ENCODE measurements around the gene PJA1.

Gene PJA1

GRCh38 chrX:69207216-69207615, 42.0 kb upstream of the PJA1 start:
- no peak for TF ChIP-seq POLR2AphosphoS5 (IDR thresholded peaks at IDR 0.05; ENCODE audit: low read depth, low read length)
- TF ChIP-seq REST (IDR thresholded peaks at IDR 0.05; ENCODE audit: insufficient read depth in 1 of 2, low read depth in 2 of 2, low read length in 2 of 2), result no peak
- TF ChIP-seq TAF1 (IDR thresholded peaks at IDR 0.05; ENCODE audit: borderline replicate concordance, insufficient read depth, low read length), result no peak
- no peak for TF ChIP-seq SIN3A (IDR thresholded peaks at IDR 0.05; ENCODE audit: borderline replicate concordance, insufficient read depth, low read length)
- no peak for TF ChIP-seq FOXP2 (optimal IDR thresholded peaks at IDR 0.05; ENCODE audit: borderline replicate concordance, extremely low read depth, extremely low read length, insufficient read depth)

DNA sequence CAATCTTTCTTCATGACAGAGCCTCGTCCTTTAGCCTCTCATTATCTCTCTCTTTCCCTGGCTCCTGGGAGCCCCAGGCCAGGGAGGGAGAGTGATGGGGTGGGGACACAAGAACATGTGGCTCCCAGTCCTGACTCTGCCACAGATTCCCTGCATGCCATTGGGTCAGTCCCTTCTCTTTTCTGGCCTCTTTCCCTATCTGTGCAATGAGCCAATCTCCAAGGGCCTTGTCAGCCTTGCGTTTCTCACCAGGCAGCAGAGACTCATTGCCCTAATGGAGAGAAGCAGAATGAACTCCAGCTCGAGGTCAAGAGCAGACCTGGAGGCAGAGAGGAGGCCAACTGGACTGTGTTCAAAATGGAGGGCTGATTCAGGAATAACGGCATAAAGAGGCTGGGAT, 38.4 kb upstream of the PJA1 start:
- TF ChIP-seq FOXP2 (optimal IDR thresholded peaks at IDR 0.05; ENCODE audit: borderline replicate concordance, extremely low read depth, extremely low read length, insufficient read depth), result no peak
- no peak for TF ChIP-seq REST (IDR thresholded peaks at IDR 0.05; ENCODE audit: insufficient read depth in 1 of 2, low read depth in 2 of 2, low read length in 2 of 2)
- no peak for TF ChIP-seq POLR2AphosphoS5 (IDR thresholded peaks at IDR 0.05; ENCODE audit: low read depth, low read length)
- TF ChIP-seq SIN3A (IDR thresholded peaks at IDR 0.05; ENCODE audit: borderline replicate concordance, insufficient read depth, low read length), result no peak
- no peak for TF ChIP-seq TAF1 (IDR thresholded peaks at IDR 0.05; ENCODE audit: borderline replicate concordance, insufficient read depth, low read length)

- no peak for TF ChIP-seq REST (IDR thresholded peaks at IDR 0.05; ENCODE audit: insufficient read depth in 1 of 2, low read depth in 2 of 2, low read length in 2 of 2)
- no peak for TF ChIP-seq TAF1 (IDR thresholded peaks at IDR 0.05; ENCODE audit: borderline replicate concordance, insufficient read depth, low read length)
- no peak for TF ChIP-seq SIN3A (IDR thresholded peaks at IDR 0.05; ENCODE audit: borderline replicate concordance, insufficient read depth, low read length)
- TF ChIP-seq POLR2AphosphoS5 (IDR thresholded peaks at IDR 0.05; ENCODE audit: low read depth, low read length), result no peak
- TF ChIP-seq FOXP2 (optimal IDR thresholded peaks at IDR 0.05; ENCODE audit: borderline replicate concordance, extremely low read depth, extremely low read length, insufficient read depth), result no peak
Measured at GRCh38 chrX:69197690-69198089, 32.4 kb upstream of the PJA1 start.

- TF ChIP-seq REST (IDR thresholded peaks at IDR 0.05; ENCODE audit: insufficient read depth in 1 of 2, low read depth in 2 of 2, low read length in 2 of 2) (no peak), POLR2AphosphoS5 (IDR thresholded peaks at IDR 0.05; ENCODE audit: low read depth, low read length) (no peak), TAF1 (IDR thresholded peaks at IDR 0.05; ENCODE audit: borderline replicate concordance, insufficient read depth, low read length) (no peak), FOXP2 (optimal IDR thresholded peaks at IDR 0.05; ENCODE audit: borderline replicate concordance, extremely low read depth, extremely low read length, insufficient read depth) (no peak), SIN3A (IDR thresholded peaks at IDR 0.05; ENCODE audit: borderline replicate concordance, insufficient read depth, low read length) (no peak)
Measured at GRCh38 chrX:69196666-69197065, 31.4 kb upstream of the PJA1 start.

- no peak for TF ChIP-seq TAF1 (IDR thresholded peaks at IDR 0.05; ENCODE audit: borderline replicate concordance, insufficient read depth, low read length)
- TF ChIP-seq SIN3A (IDR thresholded peaks at IDR 0.05; ENCODE audit: borderline replicate concordance, insufficient read depth, low read length), result no peak
- no peak for TF ChIP-seq REST (IDR thresholded peaks at IDR 0.05; ENCODE audit: insufficient read depth in 1 of 2, low read depth in 2 of 2, low read length in 2 of 2)
- TF ChIP-seq FOXP2 (optimal IDR thresholded peaks at IDR 0.05; ENCODE audit: borderline replicate concordance, extremely low read depth, extremely low read length, insufficient read depth), result no peak
- no peak for TF ChIP-seq POLR2AphosphoS5 (IDR thresholded peaks at IDR 0.05; ENCODE audit: low read depth, low read length)
Measured at GRCh38 chrX:69195810-69196209, 30.6 kb upstream of the PJA1 start.
